GM21447 (cell line): ENCODE data around the gene CRIP1.

Experiments used
- ATAC-seq: cut with Tn5 transposase; IDR thresholded peaks from one replicate; pipeline ENCODE4 v1.9.1; 2021; ENCODE audit not compliant: unreplicated experiment

CRIP1 gene

GRCh38 chr14:105531088-105531893 is 44.6 kb downstream of the CRIP1 start:
- ATAC-seq, result no peak

DNA sequence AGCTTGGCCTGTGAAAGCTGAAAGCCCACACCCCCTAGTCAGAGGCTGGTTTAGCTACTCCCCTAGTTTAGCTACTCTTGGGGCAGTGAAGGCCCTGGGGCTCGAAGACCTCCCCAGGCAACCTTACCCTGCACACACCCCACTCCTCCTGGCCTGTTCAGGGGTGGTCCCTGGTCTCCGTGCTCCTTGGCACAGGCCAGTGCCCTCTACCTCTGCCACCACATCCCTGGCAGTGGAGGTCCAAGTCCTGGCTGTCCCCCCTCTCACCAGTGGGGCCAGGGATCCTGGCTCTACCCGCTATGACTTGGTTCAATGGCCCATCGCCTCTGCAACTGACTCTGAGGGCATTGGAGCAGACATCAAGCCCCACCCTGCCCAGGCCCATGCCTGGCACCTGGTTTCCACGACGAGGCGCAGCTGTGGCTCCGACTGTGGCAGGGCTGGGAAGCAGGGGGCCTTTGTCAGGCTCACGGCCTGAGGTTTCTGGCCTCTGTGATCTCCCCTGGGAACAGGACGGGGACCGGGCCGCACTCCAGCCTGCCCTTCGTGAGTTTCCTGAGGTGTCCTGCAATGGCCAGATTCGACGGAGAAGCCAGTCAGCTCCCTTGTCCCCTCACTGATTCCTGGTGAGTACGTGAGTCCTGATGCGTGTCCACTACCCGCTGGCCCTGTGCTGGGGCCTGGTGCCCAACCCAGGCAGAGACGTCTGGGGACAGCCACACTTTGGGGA is 45.4 kb downstream of the CRIP1 start:
- no peak for ATAC-seq

DNA sequence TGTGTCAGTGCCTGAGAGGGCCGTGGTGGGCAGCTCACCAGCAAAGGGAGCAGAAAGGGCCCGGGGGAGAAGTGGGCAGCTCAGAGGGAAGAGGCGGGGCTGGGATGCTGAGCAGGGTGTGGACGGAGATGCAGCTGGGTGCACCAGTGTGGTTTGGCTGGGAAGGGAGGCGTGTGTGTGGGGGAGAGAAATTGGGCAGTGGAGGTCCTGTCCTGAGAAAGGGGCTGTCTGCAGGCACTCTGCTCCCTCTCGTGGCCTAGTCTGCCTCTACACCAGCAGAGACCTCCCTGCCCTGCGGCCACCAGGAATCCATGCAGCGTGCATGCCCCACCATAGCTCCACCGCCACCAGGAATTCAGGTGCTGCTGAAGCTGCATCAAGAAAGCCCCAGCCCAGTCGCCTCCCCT is 46.1 kb downstream of the CRIP1 start:
- ATAC-seq, result peak; percentile 64

GRCh38 chr14:105533391-105533790 is 46.7 kb downstream of the CRIP1 start:
- no peak for ATAC-seq

DNA sequence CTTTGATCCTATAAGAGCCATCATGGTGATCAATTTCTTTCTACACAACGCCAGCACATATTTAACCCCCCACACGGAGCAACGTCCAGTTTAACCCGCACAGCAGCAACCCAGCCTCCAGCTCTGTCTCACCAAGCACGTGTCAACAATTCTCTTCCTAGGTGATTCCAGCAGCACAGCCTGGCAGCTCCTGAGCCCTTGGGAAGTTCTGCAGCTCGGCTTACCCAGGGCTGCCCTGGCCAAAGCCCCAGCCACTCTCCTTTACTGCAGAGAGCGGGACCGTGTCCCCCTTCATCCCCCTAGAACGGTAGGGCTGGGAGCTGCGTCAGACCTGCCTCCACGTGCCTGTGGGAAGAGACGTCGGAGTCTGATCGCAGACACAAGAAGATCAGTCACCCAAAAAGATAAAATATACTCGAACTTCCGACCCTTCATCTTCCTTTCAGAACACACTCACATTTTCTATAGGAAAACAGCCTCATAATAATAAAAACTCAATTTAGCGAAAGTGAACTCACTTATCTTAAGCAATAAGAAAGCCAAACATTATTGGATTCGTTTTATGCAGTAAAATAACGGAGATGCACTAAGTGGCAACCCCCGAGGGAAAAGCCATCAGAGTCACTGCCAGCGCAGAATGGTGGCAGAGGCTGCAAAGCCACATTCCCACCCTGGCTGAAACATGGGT is 47.3 kb downstream of the CRIP1 start:
- no peak for ATAC-seq

DNA sequence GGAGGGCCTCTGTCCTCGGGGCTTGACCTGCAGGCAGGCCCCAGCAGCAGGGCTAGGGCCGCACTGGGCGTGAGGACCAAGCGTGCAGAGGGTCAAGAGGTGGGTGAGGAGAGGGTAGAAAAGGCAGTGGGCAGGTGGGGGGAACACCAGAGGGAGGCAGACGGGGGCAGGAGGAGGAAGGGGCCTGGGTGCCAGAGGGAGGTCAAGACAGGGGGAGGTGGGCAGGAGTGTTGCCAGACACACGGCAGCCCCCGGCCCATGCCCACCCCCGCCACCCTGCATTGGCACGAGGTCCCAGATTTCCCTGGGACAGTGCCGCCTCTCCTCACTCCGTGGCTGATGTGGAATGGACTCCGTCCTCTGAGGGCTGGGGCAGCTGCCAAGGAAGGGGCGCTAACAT is 47.9 kb downstream of the CRIP1 start:
- ATAC-seq, result no peak

- ATAC-seq, result no peak
These were observed 49.4 kb downstream of the CRIP1 start for GRCh38 chr14:105536051-105536450.

DNA sequence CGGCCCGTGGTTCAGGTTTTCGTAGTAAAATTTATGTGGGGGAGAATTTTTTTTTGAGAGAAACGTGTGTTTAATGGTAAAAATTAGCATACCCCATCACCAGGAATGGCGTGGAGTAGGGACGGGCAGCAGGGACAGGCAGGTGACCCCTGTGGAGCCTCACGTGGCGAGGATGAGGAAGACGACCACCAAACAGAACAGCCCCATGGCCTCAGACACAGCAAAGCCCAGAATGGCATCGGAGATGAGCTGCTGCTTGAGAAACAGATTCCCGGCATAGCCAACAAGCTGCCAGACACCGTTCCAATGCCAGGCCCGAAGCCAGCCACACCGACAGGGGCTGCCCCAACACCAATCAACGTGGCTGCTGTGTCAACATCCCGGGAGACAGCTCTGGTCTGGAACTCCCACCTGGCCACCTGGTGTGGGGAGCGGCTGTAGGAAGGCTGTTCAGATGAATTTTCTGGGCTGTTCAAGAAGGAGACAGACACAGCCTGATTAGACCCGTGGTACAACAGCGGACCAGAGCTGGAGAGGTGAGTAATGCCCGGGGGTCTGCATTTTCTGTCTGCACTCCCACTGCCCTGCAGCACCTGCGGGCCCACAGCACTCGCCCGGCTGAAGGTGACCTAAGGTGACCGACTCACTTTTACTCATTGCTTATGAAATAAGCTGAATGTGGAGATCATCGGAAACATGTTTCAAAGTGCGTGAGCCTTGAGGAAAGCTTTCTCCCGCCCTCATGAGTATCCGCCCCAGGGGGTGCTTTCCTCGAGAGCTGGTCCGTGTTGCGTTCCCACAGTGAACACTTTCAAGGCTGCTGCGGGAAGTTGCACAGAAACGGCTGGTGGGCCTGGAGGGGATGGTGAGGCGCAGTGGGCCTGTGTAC is 50.2 kb downstream of the CRIP1 start:
- no peak for ATAC-seq

- ATAC-seq, result no peak
These were observed 51.1 kb downstream of the CRIP1 start for GRCh38 chr14:105537580-105538474.
